Measurements from ENCODE around the gene MAMLD1.

DNA sequence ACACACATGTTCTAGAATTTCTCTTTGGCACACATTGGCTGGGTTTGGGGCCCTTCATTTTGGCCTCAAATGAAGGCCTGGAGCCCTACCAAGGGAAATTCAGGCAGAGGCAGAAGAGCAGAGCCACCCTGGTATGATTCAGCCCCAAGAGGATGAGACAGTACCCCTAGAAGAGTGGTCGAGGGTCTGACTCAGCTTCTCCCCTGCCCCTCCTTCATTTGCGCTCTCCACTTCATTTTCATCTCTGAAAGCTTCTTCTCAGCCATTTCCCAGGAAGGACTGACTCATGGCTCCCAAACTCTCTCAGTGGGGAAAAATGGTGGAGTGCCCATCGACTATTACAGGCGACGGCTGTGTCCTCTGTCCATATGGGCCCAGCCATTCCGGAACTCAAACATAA, 43.5 kb downstream of the MAMLD1 start:
- TF ChIP-seq, protein P1, sequence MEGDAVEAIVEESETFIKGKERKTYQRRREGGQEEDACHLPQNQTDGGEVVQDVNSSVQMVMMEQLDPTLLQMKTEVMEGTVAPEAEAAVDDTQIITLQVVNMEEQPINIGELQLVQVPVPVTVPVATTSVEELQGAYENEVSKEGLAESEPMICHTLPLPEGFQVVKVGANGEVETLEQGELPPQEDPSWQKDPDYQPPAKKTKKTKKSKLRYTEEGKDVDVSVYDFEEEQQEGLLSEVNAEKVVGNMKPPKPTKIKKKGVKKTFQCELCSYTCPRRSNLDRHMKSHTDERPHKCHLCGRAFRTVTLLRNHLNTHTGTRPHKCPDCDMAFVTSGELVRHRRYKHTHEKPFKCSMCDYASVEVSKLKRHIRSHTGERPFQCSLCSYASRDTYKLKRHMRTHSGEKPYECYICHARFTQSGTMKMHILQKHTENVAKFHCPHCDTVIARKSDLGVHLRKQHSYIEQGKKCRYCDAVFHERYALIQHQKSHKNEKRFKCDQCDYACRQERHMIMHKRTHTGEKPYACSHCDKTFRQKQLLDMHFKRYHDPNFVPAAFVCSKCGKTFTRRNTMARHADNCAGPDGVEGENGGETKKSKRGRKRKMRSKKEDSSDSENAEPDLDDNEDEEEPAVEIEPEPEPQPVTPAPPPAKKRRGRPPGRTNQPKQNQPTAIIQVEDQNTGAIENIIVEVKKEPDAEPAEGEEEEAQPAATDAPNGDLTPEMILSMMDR (IDR thresholded peaks at IDR 0.05), result no peak
- no peak for TF ChIP-seq POLR2AphosphoS5 (IDR thresholded peaks at IDR 0.05)
- no peak for TF ChIP-seq POLR2A (IDR thresholded peaks at IDR 0.05)

Measured in transverse colon (tissue), 4 donors.